ENCODE data around the gene NFE2L2.
"Not testable (repeated sequence)": the region's sequence is repeated elsewhere in the genome, so short reads cannot be mapped to it uniquely, and the experiment has no call there.

The NFE2L2 gene

DNA sequence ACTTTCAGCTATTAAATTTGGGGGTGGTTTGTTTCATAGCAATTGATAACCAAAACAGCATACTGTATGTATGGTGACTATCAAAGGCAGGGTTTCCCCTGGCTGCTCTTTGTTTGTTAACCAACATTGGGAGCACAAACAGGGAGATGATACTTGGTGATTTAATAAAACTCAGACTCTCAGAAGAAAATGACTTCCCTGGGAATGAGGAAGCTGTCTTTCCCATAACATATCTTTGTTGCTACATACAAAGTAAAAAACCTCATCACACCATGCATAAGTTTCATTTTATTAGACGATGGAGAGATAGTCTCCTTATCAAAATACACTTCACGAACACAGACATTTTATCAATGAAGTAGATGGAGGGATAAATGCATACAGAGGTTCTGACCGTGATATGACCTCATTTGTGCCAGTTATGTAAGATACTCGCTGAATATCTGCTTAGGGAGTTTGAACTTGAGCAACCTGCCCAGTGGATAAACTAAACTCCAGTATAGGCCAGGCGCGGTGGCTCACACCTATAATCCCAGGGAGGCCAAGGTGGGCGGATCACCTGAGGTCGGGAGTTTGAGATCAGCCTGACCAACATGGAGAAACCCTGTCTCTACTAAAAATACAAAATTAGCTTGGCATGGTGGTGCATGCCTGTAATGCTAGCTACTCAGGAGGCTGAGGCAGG is 3.8 kb upstream of the NFE2L2 start:
- Histone ChIP-seq H3K4me2 (ENCODE audit: insufficient read depth, low read length, poor library complexity, severe bottlenecking) (no peak overlapping the region), H2AFZ (ENCODE audit: low read length) (no peak overlapping the region), H3K18ac (ENCODE audit: low read length) (no peak overlapping the region), H3K14ac (ENCODE audit: low read length) (no peak overlapping the region), H3K27ac (replicated peaks; ENCODE audit: low read length) (no peak overlapping the region), H3K4me1 (ENCODE audit: control insufficient read depth in 2 of 2, insufficient read depth in 1 of 2, low read depth in 1 of 2, low read length in 2 of 2) (peaks cover 0 to 11% of the 10 kb centered on the region in 2 donors), H2BK15ac (ENCODE audit: low read length) (no peak overlapping the region), H3K79me1 (ENCODE audit: low read depth, low read length) (no peaks in the 10 kb centered on the region), H2BK12ac (ENCODE audit: low read length) (no peak overlapping the region), H2BK120ac (ENCODE audit: low read depth, low read length) (no peak overlapping the region), H3K9ac (ENCODE audit: low read depth, low read length, poor library complexity) (no peak overlapping the region), H3K36me3 (replicated peaks in 1 of 2; ENCODE audit: control insufficient read depth in 2 of 2, insufficient read depth in 2 of 2, low read length in 2 of 2) (no peaks in the 10 kb centered on the region), H3K9me3 (replicated peaks in 1 of 2; ENCODE audit: control insufficient read depth in 2 of 2, insufficient read depth in 1 of 2, low read depth in 1 of 2, low read length in 2 of 2) (no peaks in the 10 kb centered on the region), H3K4ac (ENCODE audit: low read length) (no peak overlapping the region), H3K4me3 (ENCODE audit: low read length in 2 of 2) (no peak overlapping the region), H2BK5ac (ENCODE audit: low read length) (no peak overlapping the region), H3K23ac (ENCODE audit: low read depth, low read length, poor library complexity) (no peak overlapping the region), H4K8ac (ENCODE audit: low read depth, low read length) (no peak overlapping the region), H2AK5ac (ENCODE audit: low read depth, low read length) (no peak overlapping the region), H3K27me3 (ENCODE audit: control insufficient read depth in 3 of 3, insufficient read depth in 3 of 3, low read depth in 1 of 3, low read length in 3 of 3) (no peaks in the 10 kb centered on the region), H4K91ac (ENCODE audit: low read depth, low read length, poor library complexity) (no peak overlapping the region)
- no peak for DNase-seq (ENCODE audit: low spot score)
- no CpG with 5 or more reads among the region's 8 CpGs for WGBS, 2 donors (ENCODE audit: extremely low coverage in 2 of 2, insufficient read length in 2 of 2, insufficient replicate concordance in 1 of 2)

GRCh38 chr2:177266955-177267354 is 2.4 kb upstream of the NFE2L2 start:
- H3K27ac ChIP-seq (replicated peaks; ENCODE audit: low read length); H2BK5ac ChIP-seq (ENCODE audit: low read length); H3K4me2 ChIP-seq (ENCODE audit: insufficient read depth, low read length, poor library complexity, severe bottlenecking); H3K9me3 ChIP-seq (replicated peaks in 1 of 2; ENCODE audit: control insufficient read depth in 2 of 2, insufficient read depth in 1 of 2, low read depth in 1 of 2, low read length in 2 of 2); H3K18ac ChIP-seq (ENCODE audit: low read length); H3K14ac ChIP-seq (ENCODE audit: low read length); H3K27me3 ChIP-seq (ENCODE audit: control insufficient read depth in 3 of 3, insufficient read depth in 3 of 3, low read depth in 1 of 3, low read length in 3 of 3); H2AFZ ChIP-seq (ENCODE audit: low read length); H3K79me1 ChIP-seq (ENCODE audit: low read depth, low read length); H3K36me3 ChIP-seq (replicated peaks in 1 of 2; ENCODE audit: control insufficient read depth in 2 of 2, insufficient read depth in 2 of 2, low read length in 2 of 2); DNase-seq (ENCODE audit: low spot score); H2AK5ac ChIP-seq (ENCODE audit: low read depth, low read length); H3K23ac ChIP-seq (ENCODE audit: low read depth, low read length, poor library complexity); H3K4me3 ChIP-seq (ENCODE audit: low read length in 2 of 2); H2BK15ac ChIP-seq (ENCODE audit: low read length); H2BK120ac ChIP-seq (ENCODE audit: low read depth, low read length); H3K9ac ChIP-seq (ENCODE audit: low read depth, low read length, poor library complexity); H4K91ac ChIP-seq (ENCODE audit: low read depth, low read length, poor library complexity); H4K8ac ChIP-seq (ENCODE audit: low read depth, low read length); H2BK12ac ChIP-seq (ENCODE audit: low read length); H3K4ac ChIP-seq (ENCODE audit: low read length): not testable (repeated sequence)
- H3K4me1 ChIP-seq (ENCODE audit: control insufficient read depth in 2 of 2, insufficient read depth in 1 of 2, low read depth in 1 of 2, low read length in 2 of 2): peaks cover 1 to 13% of the 10 kb centered on the region in 2 donors
- WGBS, 2 donors (ENCODE audit: extremely low coverage in 2 of 2, insufficient read length in 2 of 2, insufficient replicate concordance in 1 of 2): no CpG with 5 or more reads among the region's 8 CpGs

GRCh38 chr2:177265824-177266817 is 1.6 kb upstream of the NFE2L2 start:
- no peak overlapping the region for H3K27ac ChIP-seq (replicated peaks; ENCODE audit: low read length)

DNA sequence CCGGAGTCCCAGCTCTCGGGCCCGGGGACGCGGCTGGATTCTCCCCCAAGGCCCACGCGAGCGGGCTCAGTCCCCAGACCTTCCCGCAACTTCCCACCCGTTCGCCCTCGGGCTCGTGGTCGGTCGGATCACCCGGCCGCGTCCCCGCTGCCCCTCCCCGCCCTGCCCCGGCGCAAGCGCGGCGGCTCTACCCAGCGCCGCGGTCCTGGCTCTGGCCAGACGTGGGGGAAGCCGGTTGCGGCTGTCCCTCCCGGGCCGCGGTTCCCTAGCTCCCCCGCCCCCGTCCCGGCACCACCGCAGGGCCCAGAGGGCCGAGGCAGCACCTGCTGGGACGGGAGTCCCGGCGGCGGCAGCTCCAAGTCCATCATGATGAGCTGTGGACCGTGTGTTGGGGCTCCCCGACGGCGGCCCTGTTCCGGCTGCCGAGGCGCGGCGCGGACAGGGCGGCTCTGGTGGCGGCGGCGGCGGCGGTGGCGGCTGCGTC is 276 bp downstream of the NFE2L2 start:
- peak overlapping the region; percentile 93 for H2BK5ac ChIP-seq (ENCODE audit: low read length)
- peak overlapping the region; percentile 81 for H3K27ac ChIP-seq (replicated peaks; ENCODE audit: low read length)
- H2AK5ac ChIP-seq (ENCODE audit: low read depth, low read length): no peak overlapping the region
- H3K14ac ChIP-seq (ENCODE audit: low read length): peak overlapping the region; percentile 90
- peaks cover 0 to 5% of the 10 kb centered on the region in 2 donors for H3K9me3 ChIP-seq (replicated peaks in 1 of 2; ENCODE audit: control insufficient read depth in 2 of 2, insufficient read depth in 1 of 2, low read depth in 1 of 2, low read length in 2 of 2)
- H2BK120ac ChIP-seq (ENCODE audit: low read depth, low read length): no peak overlapping the region
- no peaks in the 10 kb centered on the region for H3K27me3 ChIP-seq (ENCODE audit: control insufficient read depth in 3 of 3, insufficient read depth in 3 of 3, low read depth in 1 of 3, low read length in 3 of 3)
- H4K8ac ChIP-seq (ENCODE audit: low read depth, low read length): no peak overlapping the region
- DNase-seq (ENCODE audit: low spot score): no peak
- peak overlapping the region; percentile 89 for H2AFZ ChIP-seq (ENCODE audit: low read length)
- H2BK12ac ChIP-seq (ENCODE audit: low read length): no peak overlapping the region
- peaks cover 1 to 17% of the 10 kb centered on the region in 2 donors for H3K4me1 ChIP-seq (ENCODE audit: control insufficient read depth in 2 of 2, insufficient read depth in 1 of 2, low read depth in 1 of 2, low read length in 2 of 2)
- H3K79me1 ChIP-seq (ENCODE audit: low read depth, low read length): no peaks in the 10 kb centered on the region
- H3K4ac ChIP-seq (ENCODE audit: low read length): peak overlapping the region; percentile 60
- WGBS, 2 donors (ENCODE audit: extremely low coverage in 2 of 2, insufficient read length in 2 of 2, insufficient replicate concordance in 1 of 2): no CpG with 5 or more reads among the region's 61 CpGs
- peak overlapping the region; percentile 68 to 99 for H3K4me3 ChIP-seq (ENCODE audit: low read length in 2 of 2)
- H4K91ac ChIP-seq (ENCODE audit: low read depth, low read length, poor library complexity): no peak overlapping the region
- peak overlapping the region; percentile 97 for H3K18ac ChIP-seq (ENCODE audit: low read length)
- H3K4me2 ChIP-seq (ENCODE audit: insufficient read depth, low read length, poor library complexity, severe bottlenecking): peak overlapping the region; percentile 87
- peak overlapping the region; percentile 42 for H2BK15ac ChIP-seq (ENCODE audit: low read length)
- peak overlapping the region; percentile 92 for H3K23ac ChIP-seq (ENCODE audit: low read depth, low read length, poor library complexity)
- peaks cover 0 to 3% of the 10 kb centered on the region in 2 donors for H3K36me3 ChIP-seq (replicated peaks in 1 of 2; ENCODE audit: control insufficient read depth in 2 of 2, insufficient read depth in 2 of 2, low read length in 2 of 2)
- H3K9ac ChIP-seq (ENCODE audit: low read depth, low read length, poor library complexity): peak overlapping the region; percentile 96

More at GRCh38 chr2:177265824-177266817, 1.6 kb upstream of the NFE2L2 start:
- no peak overlapping the region for H4K91ac ChIP-seq (ENCODE audit: low read depth, low read length, poor library complexity)
- H3K4me1 ChIP-seq (ENCODE audit: control insufficient read depth in 2 of 2, insufficient read depth in 1 of 2, low read depth in 1 of 2, low read length in 2 of 2): peaks cover 1 to 17% of the 10 kb centered on the region in 2 donors
- H3K18ac ChIP-seq (ENCODE audit: low read length): no peak overlapping the region
- no peak overlapping the region for H2BK12ac ChIP-seq (ENCODE audit: low read length)
- H3K27me3 ChIP-seq (ENCODE audit: control insufficient read depth in 3 of 3, insufficient read depth in 3 of 3, low read depth in 1 of 3, low read length in 3 of 3): no peaks in the 10 kb centered on the region
- no peak overlapping the region for H2BK15ac ChIP-seq (ENCODE audit: low read length)
- H4K8ac ChIP-seq (ENCODE audit: low read depth, low read length): no peak overlapping the region
- H2AFZ ChIP-seq (ENCODE audit: low read length): peak overlapping the region; percentile 89
- no peak overlapping the region for H2BK120ac ChIP-seq (ENCODE audit: low read depth, low read length)
- no peak overlapping the region for H3K23ac ChIP-seq (ENCODE audit: low read depth, low read length, poor library complexity)
- peak overlapping the region in 1 of 2 donors; percentile 68 for H3K4me3 ChIP-seq (ENCODE audit: low read length in 2 of 2)
- no peaks in the 10 kb centered on the region for H3K79me1 ChIP-seq (ENCODE audit: low read depth, low read length)
- H3K14ac ChIP-seq (ENCODE audit: low read length): no peak overlapping the region
- no peak overlapping the region for H2AK5ac ChIP-seq (ENCODE audit: low read depth, low read length)
- no peak overlapping the region for H2BK5ac ChIP-seq (ENCODE audit: low read length)
- WGBS, 2 donors (ENCODE audit: extremely low coverage in 2 of 2, insufficient read length in 2 of 2, insufficient replicate concordance in 1 of 2): no CpG with 5 or more reads among the region's 4 CpGs
- H3K9ac ChIP-seq (ENCODE audit: low read depth, low read length, poor library complexity): no peak overlapping the region
- H3K9me3 ChIP-seq (replicated peaks in 1 of 2; ENCODE audit: control insufficient read depth in 2 of 2, insufficient read depth in 1 of 2, low read depth in 1 of 2, low read length in 2 of 2): no peaks in the 10 kb centered on the region
- no peak overlapping the region for H3K4me2 ChIP-seq (ENCODE audit: insufficient read depth, low read length, poor library complexity, severe bottlenecking)
- no peak overlapping the region for H3K4ac ChIP-seq (ENCODE audit: low read length)
- H3K36me3 ChIP-seq (replicated peaks in 1 of 2; ENCODE audit: control insufficient read depth in 2 of 2, insufficient read depth in 2 of 2, low read length in 2 of 2): no peaks in the 10 kb centered on the region
- DNase-seq (ENCODE audit: low spot score): no peak
